Stomach (tissue), 9 donors: ENCODE data around the gene DIRAS3. TPM values are rescaled to one million over a fixed set of nuclear protein-coding genes. Genes with fewer than 3 reads are reported as not detected.

Experiments used
- DNase-seq, 2 donors: peaks; one replicate each; pipeline versions ENCODE4 v3.0.0 to v3.0.0-alpha.2; 2013 to 2019
- H3K27ac ChIP-seq, 5 donors: fragments of 200-600 bp in 4 of 5; sonication (generic) in 4 of 5; one replicate each; pipeline ENCODE4 v1.5.1; 2013 to 2019; ENCODE audit warnings: mild to moderate bottlenecking in 1 of 5, moderate library complexity in 1 of 5
- H3K27me3 ChIP-seq, 3 donors: fragments of 200-600 bp; sonication (generic); one replicate each; pipeline ENCODE4 v1.5.1; 2017 to 2019; ENCODE audit warnings: mixed run types in 1 of 3
- H3K36me3 ChIP-seq, 4 donors: fragments of 200-600 bp; sonication (generic); 1 replicate in 3 of 4; 2 replicates in 1 of 4; pipeline ENCODE4 v1.5.1; 2016 to 2019
- H3K4me1 ChIP-seq, 4 donors: fragments of 200-600 bp; sonication (generic); one replicate each; pipeline ENCODE4 v1.5.1; 2016 to 2019
- H3K4me3 ChIP-seq, 4 donors: fragments of 200-600 bp; sonication (generic) in 3 of 4; one replicate each; pipeline ENCODE4 v1.5.1; 2016 to 2019; ENCODE audit warnings: mild to moderate bottlenecking in 1 of 4
- H3K9me3 ChIP-seq, 4 donors: fragments of 200-600 bp; sonication (generic); one replicate each; pipeline ENCODE4 v1.5.1; 2016 to 2019
- EP300 ChIP-seq: sonication (generic); formaldehyde crosslinking; IDR thresholded peaks from one replicate; pipeline ENCODE4 v1.6.1; 2017; ENCODE audit warnings: antibody characterized with exemption
- POLR2A ChIP-seq, 4 donors: fragments of 450-650 bp; IDR thresholded peaks; one replicate each; pipeline ENCODE4 v1.6.1; 2016; ENCODE audit warnings: antibody characterized with exemption in 4 of 4, control low read depth in 2 of 4, mild to moderate bottlenecking in 1 of 4, moderate library complexity in 1 of 4
- POLR2AphosphoS5 ChIP-seq, 3 donors: sonication (generic); formaldehyde crosslinking; IDR thresholded peaks; one replicate each; pipeline ENCODE4 v1.6.1; 2016; ENCODE audit warnings: antibody characterized with exemption in 3 of 3
- WGBS, 5 donors: extraction: QIAGEN DNeasy Blood & Tissue Kit in 3 of 5; methylation state at CpG; one replicate each; pipeline versions ENCODE4 v1.1.5 to v1.1.7; 2013 to 2018; 5-methylcytosine and 5-hydroxymethylcytosine counted together
- intact Hi-C: fragments of 100-400 bp; cut with DNase I; formaldehyde crosslinking; loops from one replicate; pipeline ENCODE4 v1.15.1; 2023; ENCODE audit warnings: low total_unique reads
- polyA plus RNA-seq, 3 donors: library from polyadenylated mRNA; stranded (reverse); fragments of 200-250 nt; gene quantifications; one replicate each; pipeline ENCODE4 v1.2.3, GENCODE V29; 2013
- total RNA-seq, 5 donors: library from RNA; depleted of rRNA; stranded (reverse); fragments of >200 nt; gene quantifications; one replicate each; pipeline versions ENCODE4 v1.1.0 to v1.2.3, GENCODE V29; 2014 to 2016
- TF ChIP-seq, protein P1 (sequence below), 7 experiments: fragments of 450-650 bp in 4 of 7; fragments of 200-600 bp in 3 of 7; sonication (generic) in 3 of 7; IDR thresholded peaks; one replicate each; pipeline ENCODE4 v1.5.1; 2016 to 2019; ENCODE audit warnings: antibody characterized with exemption in 7 of 7, control low read depth in 2 of 7, mild to moderate bottlenecking in 1 of 7
- donor health status: healthy with polysubstance abuse.
- donor health status: Bipolar disorder and iron deficiency.
- donor health status: healthy.

DIRAS3 gene
- total and polyA plus RNA-seq, 8 donors, result 2.5 to 7.6 (median 5.5) TPM; not detected in 2

DNA sequence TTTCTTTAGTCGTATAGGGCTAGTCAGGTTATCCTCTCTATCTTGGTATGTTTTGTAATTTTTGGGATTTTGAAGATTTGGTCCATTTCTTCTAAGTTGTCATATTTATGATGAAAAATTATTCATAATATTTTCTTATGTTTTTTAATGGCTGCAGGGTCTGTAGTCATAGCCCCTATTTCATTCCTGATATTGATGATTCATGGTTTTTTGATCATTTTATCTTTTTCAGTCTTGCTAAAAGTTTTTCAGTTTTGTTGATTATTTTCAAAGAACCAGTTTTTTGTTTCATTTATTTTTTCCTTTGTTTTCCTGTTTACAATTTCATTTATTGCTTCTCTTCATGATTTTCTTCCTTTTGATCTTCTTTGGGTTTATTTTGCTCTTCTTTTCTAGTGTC lies 50.2 kb downstream of the DIRAS3 start:
- no peak overlapping the region for H3K27ac ChIP-seq
- no peaks in the 10 kb centered on the region for H3K36me3 ChIP-seq
- TF ChIP-seq POLR2A (IDR thresholded peaks at IDR 0.05) (no peak), POLR2AphosphoS5 (IDR thresholded peaks at IDR 0.05) (no peak), EP300 (no peak)
- TF ChIP-seq, protein P1, sequence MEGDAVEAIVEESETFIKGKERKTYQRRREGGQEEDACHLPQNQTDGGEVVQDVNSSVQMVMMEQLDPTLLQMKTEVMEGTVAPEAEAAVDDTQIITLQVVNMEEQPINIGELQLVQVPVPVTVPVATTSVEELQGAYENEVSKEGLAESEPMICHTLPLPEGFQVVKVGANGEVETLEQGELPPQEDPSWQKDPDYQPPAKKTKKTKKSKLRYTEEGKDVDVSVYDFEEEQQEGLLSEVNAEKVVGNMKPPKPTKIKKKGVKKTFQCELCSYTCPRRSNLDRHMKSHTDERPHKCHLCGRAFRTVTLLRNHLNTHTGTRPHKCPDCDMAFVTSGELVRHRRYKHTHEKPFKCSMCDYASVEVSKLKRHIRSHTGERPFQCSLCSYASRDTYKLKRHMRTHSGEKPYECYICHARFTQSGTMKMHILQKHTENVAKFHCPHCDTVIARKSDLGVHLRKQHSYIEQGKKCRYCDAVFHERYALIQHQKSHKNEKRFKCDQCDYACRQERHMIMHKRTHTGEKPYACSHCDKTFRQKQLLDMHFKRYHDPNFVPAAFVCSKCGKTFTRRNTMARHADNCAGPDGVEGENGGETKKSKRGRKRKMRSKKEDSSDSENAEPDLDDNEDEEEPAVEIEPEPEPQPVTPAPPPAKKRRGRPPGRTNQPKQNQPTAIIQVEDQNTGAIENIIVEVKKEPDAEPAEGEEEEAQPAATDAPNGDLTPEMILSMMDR (IDR thresholded peaks at IDR 0.05), result no peak
- DNase-seq, result no peak
- no peak overlapping the region for H3K4me3 ChIP-seq
- H3K4me1 ChIP-seq, result no peaks in the 10 kb centered on the region
- no peaks in the 10 kb centered on the region for H3K27me3 ChIP-seq
- H3K9me3 ChIP-seq, result peaks cover 0 to 17% (median 10%) of the 10 kb centered on the region in 4 donors
- 0 to 46% (median 0%) methylated on average over 1 of the region's 1 CpG for WGBS, 5 donors
- intact Hi-C loops, result no loop called here

DNA sequence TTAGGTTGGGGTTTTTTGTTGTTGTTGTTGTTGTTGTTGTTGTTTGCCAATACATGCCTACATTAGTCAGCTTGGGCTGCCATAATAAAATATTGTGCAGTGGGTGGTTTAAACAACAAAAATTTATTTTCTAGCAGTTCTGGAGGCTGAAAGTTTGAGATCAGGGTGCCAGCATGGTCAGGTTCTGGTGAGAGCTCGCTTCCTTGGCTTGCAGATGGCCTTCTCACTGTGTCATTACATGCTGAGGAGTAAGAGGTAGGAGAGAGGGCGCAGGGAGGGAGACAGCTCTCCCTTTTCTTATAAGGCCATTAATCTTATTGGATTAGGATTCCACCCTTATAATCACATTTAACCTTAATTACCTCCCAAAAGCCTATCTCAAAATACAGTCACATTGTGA lies 52.7 kb downstream of the DIRAS3 start:
- Histone ChIP-seq H3K4me3 (no peak overlapping the region), H3K9me3 (peaks cover 0 to 28% (median 10%) of the 10 kb centered on the region in 4 donors), H3K27ac (no peak overlapping the region), H3K27me3 (no peaks in the 10 kb centered on the region), H3K36me3 (no peaks in the 10 kb centered on the region), H3K4me1 (no peaks in the 10 kb centered on the region)
- 75 to 91% (median 86%) methylated on average over 2 of the region's 2 CpGs for WGBS, 5 donors
- TF ChIP-seq POLR2A (IDR thresholded peaks at IDR 0.05) (no peak), EP300 (no peak), POLR2AphosphoS5 (IDR thresholded peaks at IDR 0.05) (no peak)
- TF ChIP-seq, protein P1 (IDR thresholded peaks at IDR 0.05), result no peak
- intact Hi-C loops, result no loop called here
- no peak for DNase-seq

Other genes with a start within 250 kb of the DIRAS3 start
- gene GNG12, start 217.2 kb downstream of the DIRAS3 start, total RNA-seq, result 100 to 1,000 TPM in 2 of 5 donors, 10 to 100 TPM in 3; 46.3 to 189 (median 71.9) TPM
- gene GNG12, start 217.2 kb downstream of the DIRAS3 start, polyA plus RNA-seq, result 10 to 100 TPM; 21.7 to 56.8 (median 41.5) TPM
- 100 to 1,000 TPM in 2 of 5 donors, 10 to 100 TPM in 3; 56.2 to 194 (median 92.2) TPM for gene WLS, start 181.9 kb upstream of the DIRAS3 start, total RNA-seq
- 10 to 100 TPM; 17.9 to 50.8 (median 37.9) TPM for gene WLS, start 181.9 kb upstream of the DIRAS3 start, polyA plus RNA-seq